ENCODE measurements around the gene BFAR.
"Not testable (repeated sequence)": the region's sequence is repeated elsewhere in the genome, so short reads cannot be mapped to it uniquely, and the experiment has no call there.

BFAR gene

GRCh38 chr16:14635395-14636165, 2.8 kb downstream of the BFAR start:
- no peak for DNase-seq (ENCODE audit: low read depth)
- TF ChIP-seq, protein P1, sequence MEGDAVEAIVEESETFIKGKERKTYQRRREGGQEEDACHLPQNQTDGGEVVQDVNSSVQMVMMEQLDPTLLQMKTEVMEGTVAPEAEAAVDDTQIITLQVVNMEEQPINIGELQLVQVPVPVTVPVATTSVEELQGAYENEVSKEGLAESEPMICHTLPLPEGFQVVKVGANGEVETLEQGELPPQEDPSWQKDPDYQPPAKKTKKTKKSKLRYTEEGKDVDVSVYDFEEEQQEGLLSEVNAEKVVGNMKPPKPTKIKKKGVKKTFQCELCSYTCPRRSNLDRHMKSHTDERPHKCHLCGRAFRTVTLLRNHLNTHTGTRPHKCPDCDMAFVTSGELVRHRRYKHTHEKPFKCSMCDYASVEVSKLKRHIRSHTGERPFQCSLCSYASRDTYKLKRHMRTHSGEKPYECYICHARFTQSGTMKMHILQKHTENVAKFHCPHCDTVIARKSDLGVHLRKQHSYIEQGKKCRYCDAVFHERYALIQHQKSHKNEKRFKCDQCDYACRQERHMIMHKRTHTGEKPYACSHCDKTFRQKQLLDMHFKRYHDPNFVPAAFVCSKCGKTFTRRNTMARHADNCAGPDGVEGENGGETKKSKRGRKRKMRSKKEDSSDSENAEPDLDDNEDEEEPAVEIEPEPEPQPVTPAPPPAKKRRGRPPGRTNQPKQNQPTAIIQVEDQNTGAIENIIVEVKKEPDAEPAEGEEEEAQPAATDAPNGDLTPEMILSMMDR (conservative IDR thresholded peaks at IDR 0.05; ENCODE audit: control insufficient read depth, insufficient read depth, low read depth, low read length) = no peak
- H3K4me3 ChIP-seq (ENCODE audit: control insufficient read depth, low read depth, low read length) = no peak overlapping the region

GRCh38 chr16:14636179-14636950, 3.6 kb downstream of the BFAR start:
- H3K4me3 ChIP-seq (ENCODE audit: control insufficient read depth, low read depth, low read length) = not testable (repeated sequence)

DNA sequence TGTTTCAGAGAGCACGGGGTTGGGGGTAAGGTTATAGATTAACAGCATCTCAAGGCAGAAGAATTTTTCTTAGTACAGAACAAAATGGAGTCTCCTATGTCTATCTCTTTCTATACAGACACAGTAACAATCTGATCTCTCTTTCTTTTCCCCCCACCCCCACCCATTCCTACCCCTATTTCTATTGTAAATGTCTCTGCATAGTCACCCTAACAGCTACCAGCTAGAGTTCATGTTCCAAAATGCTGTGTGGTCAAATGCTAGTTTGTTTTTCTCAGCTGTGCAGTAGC, 4.1 kb downstream of the BFAR start:
- not testable (repeated sequence) for H3K4me3 ChIP-seq (ENCODE audit: control insufficient read depth, low read depth, low read length); DNase-seq (ENCODE audit: low read depth)

More at GRCh38 chr16:14636179-14636950, 3.6 kb downstream of the BFAR start:
- DNase-seq (ENCODE audit: low read depth) = not testable (repeated sequence)

DNA sequence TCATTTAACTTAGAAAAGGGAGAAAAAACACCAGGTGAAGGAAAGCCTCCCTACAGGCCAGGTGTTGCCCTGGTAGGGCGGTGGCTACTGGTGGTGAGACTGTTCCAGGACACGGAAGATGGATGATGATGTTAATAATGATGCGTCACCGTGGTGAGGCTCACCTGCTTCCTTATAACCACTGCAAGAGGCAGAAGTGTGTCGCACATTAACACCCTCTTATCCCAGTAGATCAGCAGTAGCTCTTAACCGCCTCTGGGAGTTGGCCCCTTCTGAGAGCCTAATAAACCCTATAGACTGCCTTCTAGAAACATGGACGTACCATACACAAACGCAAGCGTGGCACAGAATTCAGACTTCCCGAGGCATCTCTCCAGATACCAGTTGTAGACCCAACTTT, 7.8 kb downstream of the BFAR start:
- no peak overlapping the region for H3K4me3 ChIP-seq (ENCODE audit: control insufficient read depth, low read depth, low read length)
- TF ChIP-seq, protein P1 (conservative IDR thresholded peaks at IDR 0.05; ENCODE audit: control insufficient read depth, insufficient read depth, low read depth, low read length) = no peak
- no peak for DNase-seq (ENCODE audit: low read depth)

DNA sequence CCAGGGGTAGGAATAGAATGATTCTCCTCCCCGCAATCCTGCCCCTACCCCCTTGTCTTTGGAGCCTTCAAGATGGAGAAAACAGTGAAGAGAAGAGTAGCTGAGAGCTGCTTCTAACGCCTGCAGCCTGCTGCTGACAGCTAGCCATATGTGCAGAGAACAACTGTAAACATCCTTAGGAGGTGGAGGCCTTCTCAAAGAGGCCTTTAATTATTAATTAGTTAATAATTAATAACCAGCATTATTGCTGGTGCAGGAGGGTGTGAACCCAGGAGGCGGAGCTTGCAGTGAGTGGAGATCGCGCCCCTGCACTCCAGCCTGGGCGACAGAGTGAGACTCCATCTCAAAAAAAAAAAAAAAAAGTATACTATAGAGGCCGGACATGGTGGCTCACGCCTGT, 8.5 kb downstream of the BFAR start:
- DNase-seq (ENCODE audit: low read depth) = no peak
- H3K4me3 ChIP-seq (ENCODE audit: control insufficient read depth, low read depth, low read length) = no peak overlapping the region
- TF ChIP-seq, protein P1 (conservative IDR thresholded peaks at IDR 0.05; ENCODE audit: control insufficient read depth, insufficient read depth, low read depth, low read length) = no peak

GRCh38 chr16:14641926-14642325, 9.2 kb downstream of the BFAR start:
- no peak overlapping the region for H3K4me3 ChIP-seq (ENCODE audit: control insufficient read depth, low read depth, low read length)
- TF ChIP-seq, protein P1 (conservative IDR thresholded peaks at IDR 0.05; ENCODE audit: control insufficient read depth, insufficient read depth, low read depth, low read length) = no peak
- no peak for DNase-seq (ENCODE audit: low read depth)

DNA sequence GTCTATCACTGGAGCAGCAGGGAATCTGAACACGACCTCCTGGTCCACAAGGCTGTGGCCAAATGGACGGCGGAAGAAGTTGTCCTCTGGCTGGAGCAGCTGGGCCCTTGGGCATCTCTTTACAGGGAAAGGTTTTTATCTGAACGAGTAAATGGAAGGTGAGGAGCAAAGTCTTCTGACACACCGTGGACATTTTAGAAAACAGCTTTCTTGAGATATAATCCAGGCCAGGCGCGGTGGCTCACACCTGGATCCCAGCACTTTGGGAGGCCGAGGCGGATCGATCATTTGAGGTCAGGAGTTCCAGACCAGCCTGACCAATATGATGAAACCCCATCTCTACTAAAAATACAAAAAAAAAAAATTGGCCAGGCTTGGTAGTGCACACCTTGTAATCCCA, 17.1 kb downstream of the BFAR start:
- TF ChIP-seq, protein P1 (conservative IDR thresholded peaks at IDR 0.05; ENCODE audit: control insufficient read depth, insufficient read depth, low read depth, low read length) = no peak
- no peak overlapping the region for H3K4me3 ChIP-seq (ENCODE audit: control insufficient read depth, low read depth, low read length)
- no peak for DNase-seq (ENCODE audit: low read depth)
